Measurements from ENCODE around the gene ST3GAL3. TPM values are rescaled to one million over a fixed set of nuclear protein-coding genes. Genes with fewer than 3 reads are reported as not detected.

ST3GAL3 gene
- total RNA-seq, 1 experiment from 2014 or later = 26.8 TPM

- Histone ChIP-seq H3K4me3 (ENCODE audit: low read depth, low read length, poor library complexity, severe bottlenecking) (no peak overlapping the region), H3K36me3 (ENCODE audit: insufficient read depth, low read length, poor library complexity, severe bottlenecking) (no peaks in the 10 kb centered on the region), H3K4me1 (ENCODE audit: insufficient read depth, low read length, poor library complexity, severe bottlenecking) (no peaks in the 10 kb centered on the region), H3K27me3 (replicated peaks; ENCODE audit: insufficient read depth, low read depth, low read length, poor library complexity) (no peaks in the 10 kb centered on the region), H3K27ac (ENCODE audit: low read depth, low read length, poor library complexity, severe bottlenecking) (no peak overlapping the region), H3K9me3 (ENCODE audit: low read depth, low read length, poor library complexity, severe bottlenecking) (no peaks in the 10 kb centered on the region)
- TF ChIP-seq CTCF (conservative IDR thresholded peaks at IDR 0.05; ENCODE audit: low read depth, low read length) (no peak), EZH2 (IDR thresholded peaks at IDR 0.05; ENCODE audit: borderline replicate concordance, low read depth, low read length, poor library complexity, severe bottlenecking) (no peak)
- ChIA-PET CTCF (no interaction called here), POLR2A (ENCODE audit: low non-redundant PET) (no interaction called here)
- BruUV-seq (replicated peaks) = no TSS peak
- no peak for DNase-seq (ENCODE audit: low spot score)
- intact Hi-C loops (cut with micrococcal nuclease; ENCODE audit: unreplicated experiment) = no loop called here
These were observed 180.4 kb downstream of the ST3GAL3 start for GRCh38 chr1:43887748-43888147.

- H3K27ac ChIP-seq (ENCODE audit: low read depth, low read length, poor library complexity, severe bottlenecking) = no peak overlapping the region
- ChIA-PET CTCF (no interaction called here), POLR2A (ENCODE audit: low non-redundant PET) (no interaction called here)
- DNase-seq (ENCODE audit: low spot score) = no peak
- H3K36me3 ChIP-seq (ENCODE audit: insufficient read depth, low read length, poor library complexity, severe bottlenecking) = no peaks in the 10 kb centered on the region
- no peaks in the 10 kb centered on the region for H3K27me3 ChIP-seq (replicated peaks; ENCODE audit: insufficient read depth, low read depth, low read length, poor library complexity)
- BruUV-seq (replicated peaks) = no TSS peak
- intact Hi-C loops (cut with micrococcal nuclease; ENCODE audit: unreplicated experiment) = no loop called here
- no peak overlapping the region for H3K4me3 ChIP-seq (ENCODE audit: low read depth, low read length, poor library complexity, severe bottlenecking)
- no peak for TF ChIP-seq CTCF (conservative IDR thresholded peaks at IDR 0.05; ENCODE audit: low read depth, low read length)
- no peak for TF ChIP-seq EZH2 (IDR thresholded peaks at IDR 0.05; ENCODE audit: borderline replicate concordance, low read depth, low read length, poor library complexity, severe bottlenecking)
- no peaks in the 10 kb centered on the region for H3K4me1 ChIP-seq (ENCODE audit: insufficient read depth, low read length, poor library complexity, severe bottlenecking)
- no peaks in the 10 kb centered on the region for H3K9me3 ChIP-seq (ENCODE audit: low read depth, low read length, poor library complexity, severe bottlenecking)
These were observed 183.5 kb downstream of the ST3GAL3 start for GRCh38 chr1:43890815-43891214.

- no TSS peak for BruUV-seq (replicated peaks)
- Histone ChIP-seq H3K9me3 (ENCODE audit: low read depth, low read length, poor library complexity, severe bottlenecking) (no peaks in the 10 kb centered on the region), H3K4me1 (ENCODE audit: insufficient read depth, low read length, poor library complexity, severe bottlenecking) (no peaks in the 10 kb centered on the region), H3K36me3 (ENCODE audit: insufficient read depth, low read length, poor library complexity, severe bottlenecking) (no peaks in the 10 kb centered on the region), H3K27me3 (replicated peaks; ENCODE audit: insufficient read depth, low read depth, low read length, poor library complexity) (no peaks in the 10 kb centered on the region), H3K27ac (ENCODE audit: low read depth, low read length, poor library complexity, severe bottlenecking) (no peak overlapping the region), H3K4me3 (ENCODE audit: low read depth, low read length, poor library complexity, severe bottlenecking) (no peak overlapping the region)
- ChIA-PET CTCF (no interaction called here), POLR2A (ENCODE audit: low non-redundant PET) (no interaction called here)
- DNase-seq (ENCODE audit: low spot score) = no peak
- intact Hi-C loops (cut with micrococcal nuclease; ENCODE audit: unreplicated experiment) = no loop called here
- TF ChIP-seq EZH2 (IDR thresholded peaks at IDR 0.05; ENCODE audit: borderline replicate concordance, low read depth, low read length, poor library complexity, severe bottlenecking) (no peak), CTCF (conservative IDR thresholded peaks at IDR 0.05; ENCODE audit: low read depth, low read length) (no peak)
These were observed 185.7 kb downstream of the ST3GAL3 start for GRCh38 chr1:43893006-43893405.

Measured in A673 (cell line).